Coronary artery (tissue), 2 donors: ENCODE measurements around the gene EIF4E.

ENCODE experiments used
- DNase-seq: peaks from one replicate; pipeline ENCODE4 v3.0.0-alpha.2; 2017; ENCODE audit warnings: low spot score
- H3K27ac ChIP-seq, 2 donors: fragments of 200-600 bp; sonication (generic); one replicate each; pipeline ENCODE4 v1.5.1; 2016 to 2019
- H3K4me3 ChIP-seq: fragments of 200-600 bp; sonication (generic); 2 replicates; pipeline ENCODE4 v1.5.1; 2016; ENCODE audit warnings: mild to moderate bottlenecking, moderate library complexity
- CTCF ChIP-seq: fragments of 200-600 bp; sonication (generic); IDR thresholded peaks from one replicate; pipeline ENCODE4 v1.5.1; 2019; ENCODE audit warnings: antibody characterized with exemption

EIF4E gene

GRCh38 chr4:98867648-98868047, 61.3 kb downstream of the EIF4E start:
- TF ChIP-seq CTCF: no peak
- Histone ChIP-seq H3K27ac (no peak overlapping the region), H3K4me3 (no peak overlapping the region)
- no peak for DNase-seq

- Histone ChIP-seq H3K4me3 (no peak overlapping the region), H3K27ac (no peak overlapping the region)
- TF ChIP-seq CTCF: no peak
- DNase-seq: no peak
Measured at GRCh38 chr4:98865059-98865458, 63.9 kb downstream of the EIF4E start.

- no peak overlapping the region for H3K27ac ChIP-seq
- DNase-seq: no peak
- TF ChIP-seq CTCF: no peak
Measured at GRCh38 chr4:98864560-98864959, 64.4 kb downstream of the EIF4E start.

GRCh38 chr4:98862371-98862770, 66.6 kb downstream of the EIF4E start:
- H3K27ac ChIP-seq: no peak overlapping the region
- H3K4me3 ChIP-seq: no peak overlapping the region
- no peak for DNase-seq
- TF ChIP-seq CTCF: no peak

More at GRCh38 chr4:98864560-98864959, 64.4 kb downstream of the EIF4E start:
- H3K4me3 ChIP-seq: no peak overlapping the region

DNA sequence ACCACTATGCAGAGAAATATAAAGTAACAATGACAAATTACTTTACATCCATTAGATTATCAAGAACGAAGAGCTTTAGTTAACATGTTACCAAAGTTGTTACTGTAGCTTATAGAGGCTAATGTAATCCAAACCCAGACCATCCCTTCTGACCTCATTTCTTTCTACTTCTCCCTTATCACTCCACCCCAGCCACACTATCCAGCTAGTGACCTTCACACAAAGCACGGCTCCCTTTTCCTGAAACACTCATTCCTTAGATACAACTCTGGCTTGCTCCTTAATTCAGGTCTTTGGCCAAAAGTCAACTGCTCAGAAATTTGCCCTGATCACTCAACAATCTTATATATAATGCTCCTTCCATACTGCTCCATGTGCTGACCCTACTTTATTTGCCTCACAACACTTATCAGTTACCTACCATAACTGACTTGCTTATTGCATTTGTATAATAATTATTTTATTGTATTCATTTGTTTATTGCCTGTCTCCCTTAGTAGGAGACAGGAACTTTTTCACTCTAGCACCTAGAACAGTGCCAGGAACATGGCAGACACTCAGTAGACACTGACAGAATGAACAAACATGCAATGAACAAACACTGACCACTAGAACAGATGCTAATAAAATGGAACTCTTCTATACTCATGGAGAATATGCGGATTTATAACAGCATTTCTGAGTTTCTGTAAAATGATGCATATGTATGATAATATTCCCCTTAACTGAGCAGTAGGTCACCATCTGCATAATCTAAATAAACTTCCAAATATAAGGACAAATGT, 67.6 kb downstream of the EIF4E start:
- Histone ChIP-seq H3K4me3 (no peak overlapping the region), H3K27ac (no peak overlapping the region)
- no peak for TF ChIP-seq CTCF
- DNase-seq: no peak

DNA sequence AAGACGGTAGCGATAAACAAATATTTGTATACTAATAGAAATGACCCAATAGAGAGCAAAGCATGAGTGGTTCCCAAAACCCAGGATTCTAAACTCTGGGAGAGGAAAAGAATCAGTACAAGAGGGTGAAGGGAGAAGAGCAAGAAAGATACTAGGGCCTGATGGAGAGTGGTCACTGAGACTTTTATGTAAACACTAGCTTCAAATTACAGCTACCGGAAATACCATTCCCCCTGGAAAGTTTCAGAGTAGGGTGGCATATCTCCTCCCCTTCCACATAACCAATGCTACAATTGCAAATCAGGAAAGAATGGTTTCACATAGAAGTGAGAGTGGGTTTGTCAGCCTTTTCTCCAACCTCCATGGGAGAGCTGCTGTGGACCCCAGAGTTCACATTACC, 77.1 kb downstream of the EIF4E start:
- Histone ChIP-seq H3K27ac (no peak overlapping the region), H3K4me3 (no peak overlapping the region)
- TF ChIP-seq CTCF: no peak
- no peak for DNase-seq

DNA sequence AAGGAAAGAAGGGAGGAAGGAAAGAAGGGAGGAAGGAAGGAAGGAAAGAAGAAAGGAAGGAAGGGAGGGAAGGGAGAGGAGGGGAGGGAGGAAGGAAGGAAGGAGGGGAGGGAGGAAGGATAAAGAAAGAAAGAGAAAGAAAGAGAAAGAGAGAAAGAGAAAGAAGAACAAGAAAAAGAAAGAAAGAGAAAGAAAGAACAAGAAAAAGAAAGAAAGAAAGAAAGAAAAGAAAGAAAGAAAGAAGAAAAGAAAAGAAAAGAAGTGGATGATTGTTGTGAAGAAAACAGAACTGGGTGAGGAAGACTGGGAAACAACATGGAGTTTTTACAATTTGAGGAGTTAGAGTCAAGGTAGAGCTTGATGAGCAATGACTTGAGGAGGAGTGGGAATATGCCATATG, 78.0 kb downstream of the EIF4E start:
- no peak for TF ChIP-seq CTCF
- no peak overlapping the region for H3K27ac ChIP-seq
- no peak overlapping the region for H3K4me3 ChIP-seq

More for the DNA sequence above, 78.0 kb downstream of the EIF4E start:
- no peak for DNase-seq
